DMS153 (cell line): Measurements from ENCODE around the gene ATP11A.
"Not testable (repeated sequence)": the region's sequence is repeated elsewhere in the genome, so short reads cannot be mapped to it uniquely, and the experiment has no call there.

ENCODE experiments used
- DNase-seq: peaks from one replicate; lab custom pipeline; 2025; lab: John Stamatoyannopoulos, UW

Gene ATP11A

DNA sequence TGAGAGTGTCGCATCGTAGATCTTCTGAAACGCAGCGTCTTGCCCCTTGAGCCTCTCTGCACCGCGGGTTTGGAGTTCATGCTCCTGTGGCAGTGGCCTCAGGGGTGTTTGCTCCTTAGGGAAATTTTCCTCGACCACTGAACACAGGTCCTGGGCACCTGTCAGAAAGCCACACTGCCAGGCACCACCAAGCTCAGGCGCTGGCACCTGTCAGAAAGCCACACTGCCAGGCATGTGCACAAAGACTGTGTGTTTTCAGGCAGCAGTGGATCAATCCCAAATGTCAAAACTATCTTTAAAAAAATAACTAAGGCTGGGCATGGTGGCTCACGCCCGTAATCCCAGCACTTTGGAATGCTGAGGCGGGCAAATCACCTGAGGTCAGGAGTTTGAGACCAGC lies 87.1 kb downstream of the ATP11A start:
- no peak for DNase-seq

DNA sequence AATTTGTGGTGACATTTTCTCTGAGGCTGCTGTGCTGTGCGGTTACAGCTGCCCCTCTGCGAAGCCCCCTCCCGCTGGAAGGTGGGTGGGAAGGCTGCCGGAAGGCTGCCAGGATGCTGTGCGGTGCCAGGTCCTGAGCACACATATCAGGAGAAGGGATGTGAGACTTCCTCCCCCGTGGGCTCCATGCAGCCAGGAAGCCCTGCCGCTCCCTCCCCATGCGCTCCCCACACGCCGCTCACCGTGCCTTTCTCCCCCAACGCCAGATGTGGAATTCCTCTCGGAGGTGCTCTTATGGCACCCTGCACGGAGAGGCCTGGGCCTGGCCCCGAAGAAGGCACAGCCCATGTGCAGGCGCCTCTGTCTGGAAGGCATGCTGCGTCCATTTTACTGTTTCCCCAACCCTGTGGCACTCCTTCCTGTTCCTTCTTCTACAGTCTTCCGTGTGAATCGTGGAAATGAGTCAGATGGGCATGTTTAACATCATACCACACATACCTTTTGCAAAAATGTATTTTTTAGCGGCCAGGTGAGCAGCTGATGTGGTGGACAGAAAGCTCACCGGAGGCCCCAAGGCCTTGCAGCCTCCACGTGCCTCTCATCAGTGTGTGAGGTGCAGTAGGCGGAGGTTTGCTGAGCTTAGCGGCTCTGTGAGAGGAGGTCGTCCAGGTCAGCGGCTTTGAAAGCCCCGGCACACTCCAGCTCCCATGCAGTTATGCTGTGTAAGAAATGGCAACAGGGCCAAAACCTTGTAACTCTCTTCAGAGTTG lies 88.0 kb downstream of the ATP11A start:
- DNase-seq = no peak

DNA sequence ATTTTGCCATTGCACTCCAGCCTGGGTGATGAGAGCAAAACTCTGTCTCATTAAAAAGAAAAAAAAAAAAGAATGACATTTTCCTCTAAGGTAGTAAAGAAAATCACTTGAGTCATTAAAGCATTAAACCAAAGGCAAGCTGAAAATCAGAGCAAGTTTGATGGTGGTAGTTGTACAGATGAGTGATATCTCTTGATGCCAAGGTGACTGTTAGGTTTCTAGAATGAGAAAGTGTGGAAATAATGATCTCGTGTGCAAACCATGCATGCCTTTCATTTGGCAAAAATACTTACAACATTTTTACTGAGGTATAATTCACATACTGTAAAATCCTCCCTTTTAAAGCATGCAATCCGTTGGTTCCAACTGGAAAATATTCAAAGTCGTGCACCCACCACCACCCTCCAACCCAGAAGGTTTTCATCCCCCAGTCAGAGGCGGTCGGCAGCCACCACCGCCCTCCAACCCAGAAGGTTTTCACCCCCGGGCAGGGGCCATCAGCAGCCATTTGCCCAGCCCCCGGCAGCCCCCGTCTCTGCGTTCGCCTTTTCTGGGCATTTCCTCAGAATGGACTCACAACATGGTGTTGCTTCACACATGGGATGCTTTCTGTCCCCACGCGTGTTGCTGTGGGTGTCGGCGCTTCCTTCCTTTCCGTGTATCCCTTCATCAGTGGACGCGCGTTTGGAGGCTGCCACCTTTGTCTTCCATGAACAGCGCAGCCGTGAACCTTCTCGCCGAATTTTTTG lies 90.2 kb downstream of the ATP11A start:
- DNase-seq = no peak

DNA sequence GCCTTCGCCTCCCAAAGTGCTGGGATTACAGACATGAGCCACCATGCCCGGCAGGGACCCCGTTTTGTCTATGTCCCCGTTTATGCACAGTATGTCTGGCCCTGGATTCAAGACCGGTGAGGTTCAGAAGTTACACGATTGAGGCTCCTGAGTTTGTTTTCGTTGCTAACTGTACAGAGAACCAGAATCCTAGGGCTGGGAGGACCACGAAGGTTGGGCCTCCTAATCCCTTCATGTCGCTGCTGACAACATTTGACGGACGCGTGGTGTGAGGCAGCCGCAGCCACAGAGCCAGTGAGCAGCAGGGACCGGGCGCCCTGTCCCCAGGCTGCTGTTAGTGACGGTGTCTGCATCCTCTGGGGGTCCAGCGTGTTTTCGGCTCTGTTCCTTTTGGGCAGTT lies 91.4 kb downstream of the ATP11A start:
- no peak for DNase-seq

DNA sequence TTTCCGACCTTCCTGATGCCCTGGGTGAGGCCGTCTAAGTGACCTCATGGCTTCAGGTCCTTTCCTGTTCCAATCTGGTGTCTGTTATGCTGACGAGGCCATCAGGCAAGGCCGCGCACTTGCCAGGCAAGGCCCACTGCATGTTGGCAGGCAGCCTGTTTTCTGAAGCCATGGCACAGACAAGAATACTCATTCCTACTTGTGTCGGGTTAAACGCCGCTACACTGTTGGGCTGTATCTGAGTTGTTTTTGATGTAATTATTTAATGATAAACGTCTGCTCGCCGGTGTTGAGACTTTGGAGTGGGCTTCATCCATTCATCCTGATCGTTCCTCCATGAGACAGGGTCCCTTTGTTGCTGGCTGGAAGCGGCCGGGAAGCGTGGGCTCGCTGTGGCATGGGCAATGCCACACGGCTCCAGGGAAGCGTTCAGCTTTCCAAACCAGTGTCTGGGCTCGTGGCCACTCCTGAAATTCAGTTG lies 92.1 kb downstream of the ATP11A start:
- peak; percentile 49 for DNase-seq

DNA sequence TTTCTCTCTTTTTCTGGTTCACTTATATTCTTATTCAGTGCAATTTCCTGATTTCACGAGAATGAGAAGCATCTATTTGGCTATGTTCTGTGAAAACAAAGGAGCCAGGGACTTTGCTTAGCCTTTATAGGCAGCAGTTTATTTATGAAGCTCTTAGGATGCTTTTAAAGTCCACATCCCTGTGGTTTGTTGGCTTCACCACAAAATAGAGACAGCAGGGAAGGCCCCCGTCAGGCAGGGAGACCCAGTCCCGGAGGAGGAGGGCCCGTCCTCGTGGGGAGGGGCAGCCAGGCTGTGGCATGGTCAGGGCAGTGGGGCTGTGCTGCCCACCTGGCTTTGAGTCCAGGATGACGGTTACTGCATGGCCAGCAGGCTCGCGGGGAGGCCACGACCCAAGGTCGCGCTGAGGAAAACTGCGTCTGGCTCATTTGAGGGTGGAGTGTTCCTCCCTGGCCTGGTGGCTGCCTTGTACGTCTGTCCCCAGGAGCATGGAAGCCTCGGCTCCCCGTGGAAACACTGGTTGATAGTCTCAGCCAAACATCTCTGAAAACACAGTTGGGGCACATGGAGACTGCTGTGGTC lies 92.7 kb downstream of the ATP11A start:
- DNase-seq = no peak

DNA sequence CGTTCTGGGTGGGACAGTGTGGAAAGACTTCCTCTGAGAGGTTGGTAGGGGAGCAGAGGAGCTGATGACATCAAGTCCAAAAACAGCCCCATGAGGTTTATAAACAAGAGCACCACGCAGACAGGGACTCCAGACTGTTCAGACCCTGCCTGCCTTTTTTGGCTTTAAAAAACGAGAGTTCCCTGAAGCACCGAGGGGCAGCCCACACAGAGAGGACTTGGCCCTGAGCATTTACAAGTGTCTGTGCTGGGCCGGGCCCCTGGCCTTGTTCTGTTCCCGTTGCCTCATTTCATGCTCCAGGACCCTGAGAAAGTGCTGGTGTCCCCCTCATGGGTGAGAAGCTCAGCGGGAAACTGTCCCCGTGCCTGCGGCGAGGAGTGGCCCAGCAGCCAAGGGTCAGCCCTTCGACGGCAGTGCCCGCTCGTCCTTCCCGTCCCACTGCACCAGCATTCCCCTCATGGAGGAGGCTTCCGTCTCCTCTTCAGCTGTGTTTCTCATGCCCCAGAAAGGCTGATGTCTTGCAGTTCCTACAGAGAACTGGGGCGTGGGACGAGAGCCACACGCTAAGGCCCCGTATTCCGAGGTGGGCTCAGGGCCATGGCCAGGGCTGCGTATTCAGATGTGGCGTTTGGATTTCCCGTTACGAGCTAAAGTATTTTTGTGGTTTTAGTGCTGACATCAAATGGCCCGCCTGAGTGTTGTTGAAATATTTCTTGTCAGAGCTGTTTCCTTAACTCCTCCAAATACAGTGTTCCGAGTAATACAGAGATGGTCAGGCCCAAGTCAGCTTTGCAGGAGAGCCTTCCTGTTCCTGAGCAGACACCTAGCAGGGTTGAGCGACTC lies 93.5 kb downstream of the ATP11A start:
- no peak for DNase-seq

DNA sequence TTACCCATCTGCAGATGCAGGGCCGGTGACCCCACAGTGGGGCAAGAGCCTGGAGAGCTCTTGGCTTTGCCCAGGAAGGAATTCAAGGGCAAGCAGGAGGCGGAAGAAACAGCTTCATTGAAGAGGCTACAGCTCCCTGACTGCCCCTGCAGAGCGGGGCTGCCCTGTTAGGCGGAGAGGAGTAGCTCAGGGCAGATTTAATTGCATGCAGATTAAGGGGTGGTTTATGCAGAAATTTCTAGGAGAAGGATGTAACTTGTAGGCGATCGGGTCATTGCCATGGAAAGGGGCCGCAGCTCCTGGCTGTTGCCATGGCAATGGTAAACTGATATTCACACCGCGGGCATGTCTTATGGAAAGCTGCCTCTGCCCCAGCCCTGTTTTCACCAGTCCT lies 94.1 kb downstream of the ATP11A start:
- no peak for DNase-seq

DNA sequence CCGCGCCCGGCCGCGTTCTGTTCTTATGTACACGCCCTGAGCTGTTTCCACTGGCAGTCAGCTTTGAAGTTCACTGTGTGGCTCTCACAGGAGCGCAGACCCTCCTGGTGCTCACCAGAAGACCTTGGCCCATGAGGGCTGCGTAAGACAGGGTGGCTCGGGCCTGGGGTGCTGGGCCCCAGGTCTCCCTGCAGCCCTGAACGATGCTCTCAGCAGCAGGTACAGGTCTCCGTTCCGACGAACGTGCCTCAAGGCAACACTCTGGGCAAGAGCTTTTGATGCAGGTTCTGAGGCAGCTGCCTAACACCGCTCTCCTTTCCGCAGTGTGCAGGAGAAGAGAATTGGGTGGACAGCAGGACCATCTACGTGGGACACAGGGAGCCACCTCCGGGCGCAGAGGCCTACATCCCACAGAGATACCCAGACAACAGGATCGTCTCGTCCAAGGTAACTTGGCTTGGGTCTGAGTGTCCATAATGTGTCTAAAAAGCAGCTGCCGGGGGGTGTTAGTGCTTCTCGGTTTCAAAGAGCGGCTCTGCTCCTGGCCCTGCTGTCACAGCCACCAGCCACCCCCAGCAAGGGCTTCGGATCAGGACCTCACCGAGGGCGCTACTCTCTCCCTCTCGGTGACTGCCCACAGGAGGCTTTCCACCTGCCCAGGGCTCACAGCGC lies 95.1 kb downstream of the ATP11A start:
- DNase-seq = no peak

DNA sequence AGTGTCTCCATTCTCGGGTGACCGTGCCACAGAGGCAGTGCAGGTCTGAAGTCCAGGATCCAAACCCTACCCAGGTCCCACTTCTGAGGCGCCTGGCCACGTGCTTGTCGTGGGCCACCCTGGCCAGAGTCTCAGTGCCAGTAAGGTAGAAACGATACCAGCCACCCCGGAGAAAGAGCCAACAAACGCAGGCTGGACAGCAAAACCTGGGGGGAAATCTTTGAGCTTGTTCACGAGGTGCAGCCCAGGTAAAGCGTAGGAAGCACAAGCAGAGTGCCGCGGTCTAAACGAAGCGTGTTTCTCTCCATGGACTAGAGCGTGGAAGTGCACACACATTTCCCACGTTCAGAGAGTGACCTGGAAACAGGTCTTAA lies 95.6 kb downstream of the ATP11A start:
- no peak for DNase-seq

DNA sequence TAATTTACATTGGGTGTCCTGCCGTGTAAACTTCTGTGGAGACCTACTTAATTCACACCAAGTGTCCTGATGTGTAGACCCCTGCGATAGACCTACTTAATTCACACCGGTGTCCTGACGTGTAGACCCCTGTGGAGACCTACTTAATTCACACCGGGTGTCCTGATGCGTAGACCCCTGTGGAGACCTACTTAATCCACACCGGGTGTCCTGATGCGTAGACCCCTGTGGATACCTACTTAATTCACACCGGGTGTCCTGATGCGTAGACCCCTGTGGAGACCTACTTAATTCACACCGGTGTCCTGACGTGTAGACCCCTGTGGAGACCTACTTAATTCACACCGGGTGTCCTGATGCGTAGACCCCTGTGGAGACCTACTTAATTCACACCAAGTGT lies 97.0 kb downstream of the ATP11A start:
- DNase-seq = not testable (repeated sequence)

DNA sequence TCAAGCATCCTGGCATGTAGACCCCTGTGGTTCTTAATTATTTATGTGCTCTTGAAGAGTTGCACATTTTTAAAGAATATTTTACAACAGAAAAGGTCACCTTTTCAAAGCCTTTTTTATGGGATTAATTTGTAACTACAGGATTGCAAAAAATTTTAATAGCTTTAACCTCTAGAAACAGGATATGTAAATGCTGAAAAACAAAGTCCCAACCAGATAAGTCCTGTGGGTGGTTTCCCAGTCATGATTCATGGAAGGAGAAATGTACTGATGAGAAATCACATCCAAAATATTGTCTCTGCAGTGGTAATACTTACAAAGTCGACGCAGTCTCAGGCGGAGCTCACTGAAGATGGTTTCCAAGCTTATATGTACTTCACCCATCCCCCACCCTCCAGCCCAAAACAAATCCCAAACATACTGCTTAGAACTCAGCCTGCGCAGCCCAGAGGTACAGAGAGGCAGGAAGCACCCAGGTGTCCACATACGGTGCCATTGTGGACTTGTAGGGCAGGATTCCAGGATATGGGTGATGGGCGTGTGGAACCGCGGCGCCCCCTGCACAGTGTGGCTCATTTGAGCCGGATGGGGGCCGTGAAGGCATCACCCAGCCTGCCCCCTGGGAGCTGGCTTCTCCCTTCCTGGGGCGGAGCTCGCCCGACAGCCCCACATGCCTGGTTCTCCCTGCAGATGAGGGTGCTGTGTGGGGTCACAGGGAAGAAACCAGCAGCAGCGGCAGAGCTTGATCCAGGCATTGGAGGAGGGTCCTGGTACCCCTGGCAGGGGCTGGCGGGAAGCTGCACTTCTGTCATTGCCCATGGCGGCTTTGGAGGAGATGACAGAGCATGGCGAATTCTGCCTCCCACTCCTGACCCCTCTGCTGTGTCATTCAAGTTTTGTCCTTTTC lies 101.2 kb downstream of the ATP11A start:
- no peak for DNase-seq

DNA sequence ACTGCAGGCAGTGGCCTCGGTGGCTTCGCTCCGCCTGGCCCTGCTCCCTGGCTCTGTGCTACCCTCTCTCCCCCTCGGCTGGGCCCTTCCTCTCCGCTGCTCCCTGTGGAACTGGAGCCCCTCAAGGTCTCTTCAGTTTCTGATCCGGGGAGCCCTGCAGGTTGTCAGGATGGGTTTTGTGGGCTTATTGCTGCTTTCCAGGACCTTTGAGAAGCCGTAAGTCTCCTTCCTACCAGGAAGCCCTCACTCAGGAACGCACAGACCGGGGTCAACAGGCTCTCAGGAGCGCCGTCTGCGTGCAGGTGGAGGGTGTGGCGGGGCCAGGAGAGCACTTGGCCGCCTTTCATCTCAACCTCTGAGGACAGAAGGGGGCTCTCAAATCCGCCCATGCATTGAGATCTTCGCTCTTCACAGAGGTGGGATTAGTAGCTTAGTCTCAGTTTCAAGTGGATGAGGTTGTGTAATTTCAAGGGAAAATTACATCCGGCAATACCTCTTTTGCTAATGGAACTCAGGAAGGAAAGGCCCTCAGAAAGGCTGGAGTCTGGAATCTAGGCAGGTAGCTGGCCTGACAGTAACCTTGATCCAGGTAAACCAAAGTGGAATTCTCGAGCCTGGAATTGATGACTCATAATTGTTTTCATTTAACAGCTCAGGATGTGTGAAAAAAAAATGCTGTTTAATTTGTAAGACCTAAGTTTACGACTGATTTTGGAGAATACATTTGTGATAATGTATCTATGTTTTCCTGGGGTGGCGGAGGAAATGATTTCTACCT lies 102.0 kb downstream of the ATP11A start:
- DNase-seq = peak; percentile 44

DNA sequence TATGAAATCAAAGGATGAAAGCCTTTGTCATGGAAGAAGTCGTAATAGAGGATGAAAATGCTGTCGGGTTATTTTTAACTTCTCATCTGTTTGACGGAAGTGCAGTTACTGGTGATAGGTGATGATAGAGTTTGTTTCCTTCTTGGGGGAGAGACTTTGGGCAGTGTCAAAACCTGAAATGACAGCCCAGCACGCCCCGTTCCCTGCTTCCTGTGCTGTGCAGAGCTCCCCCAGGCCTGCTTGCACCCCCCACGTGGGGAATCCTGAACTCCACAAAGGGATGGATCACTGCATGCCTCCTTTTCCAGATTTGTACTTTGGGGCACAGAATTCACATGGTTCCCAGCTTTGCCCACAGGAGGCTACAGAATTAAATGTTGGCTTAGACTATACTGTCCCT lies 102.7 kb downstream of the ATP11A start:
- no peak for DNase-seq

DNA sequence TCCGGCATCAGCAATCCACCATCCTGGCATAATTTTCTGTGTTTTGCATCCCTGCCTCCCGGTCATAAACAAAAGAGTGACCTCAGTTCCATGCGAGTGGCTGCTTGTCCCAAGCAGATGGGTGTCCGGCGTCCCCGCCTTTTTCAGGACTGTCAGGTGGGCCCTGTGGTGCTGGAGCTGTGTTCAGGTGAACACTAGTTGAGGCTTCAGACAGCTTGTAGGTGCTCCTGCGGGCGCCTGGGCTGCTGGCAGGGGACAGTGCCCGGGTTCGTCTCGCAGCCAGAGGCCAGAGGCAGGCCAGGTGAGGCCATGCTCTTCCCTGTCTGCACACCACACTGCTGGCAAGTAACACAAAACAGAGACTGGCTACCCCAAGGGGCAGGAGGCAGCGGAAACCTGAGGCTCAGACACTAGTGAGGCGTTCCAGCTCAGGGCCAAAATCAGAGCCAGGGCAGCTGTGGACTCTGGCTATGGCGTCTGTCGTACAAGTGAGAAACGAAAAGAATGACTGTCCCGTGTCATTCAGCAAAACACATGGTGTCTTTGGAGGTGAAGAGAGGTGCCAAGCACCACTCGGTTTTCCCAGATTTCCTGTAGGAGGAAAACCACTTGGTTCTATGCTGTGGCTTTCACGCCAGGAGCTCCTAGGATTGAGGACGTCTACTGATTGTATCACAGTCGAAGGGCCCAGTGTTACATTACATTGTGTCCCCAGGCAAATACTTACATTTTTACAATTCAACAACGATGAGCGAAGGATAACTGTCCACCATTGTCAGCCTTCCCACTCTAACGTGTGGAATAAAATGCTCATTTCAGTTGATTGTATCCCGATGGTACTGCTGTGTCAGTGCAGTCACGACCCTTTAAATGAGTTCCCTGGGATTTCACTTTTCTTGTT lies 104.0 kb downstream of the ATP11A start:
- DNase-seq = no peak

DNA sequence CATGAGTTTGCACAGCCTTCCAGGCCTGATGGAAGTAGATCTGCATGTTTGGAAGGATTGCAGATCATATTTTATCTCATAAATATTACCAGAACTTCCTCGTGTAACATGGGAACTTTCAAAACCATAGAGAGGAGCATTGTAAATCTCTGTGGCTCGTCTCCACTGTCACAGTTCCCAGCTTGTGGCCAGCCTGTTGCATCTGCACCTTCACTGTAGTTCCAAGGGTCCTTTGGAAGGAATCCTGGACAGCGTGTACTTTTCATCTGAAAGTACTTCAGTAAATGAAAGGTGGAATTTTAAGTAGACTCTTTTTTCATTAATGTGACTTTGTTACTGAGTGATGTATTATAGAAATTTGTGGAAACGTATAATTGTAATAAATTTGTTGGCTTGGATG lies 105.4 kb downstream of the ATP11A start:
- DNase-seq = no peak

DNA sequence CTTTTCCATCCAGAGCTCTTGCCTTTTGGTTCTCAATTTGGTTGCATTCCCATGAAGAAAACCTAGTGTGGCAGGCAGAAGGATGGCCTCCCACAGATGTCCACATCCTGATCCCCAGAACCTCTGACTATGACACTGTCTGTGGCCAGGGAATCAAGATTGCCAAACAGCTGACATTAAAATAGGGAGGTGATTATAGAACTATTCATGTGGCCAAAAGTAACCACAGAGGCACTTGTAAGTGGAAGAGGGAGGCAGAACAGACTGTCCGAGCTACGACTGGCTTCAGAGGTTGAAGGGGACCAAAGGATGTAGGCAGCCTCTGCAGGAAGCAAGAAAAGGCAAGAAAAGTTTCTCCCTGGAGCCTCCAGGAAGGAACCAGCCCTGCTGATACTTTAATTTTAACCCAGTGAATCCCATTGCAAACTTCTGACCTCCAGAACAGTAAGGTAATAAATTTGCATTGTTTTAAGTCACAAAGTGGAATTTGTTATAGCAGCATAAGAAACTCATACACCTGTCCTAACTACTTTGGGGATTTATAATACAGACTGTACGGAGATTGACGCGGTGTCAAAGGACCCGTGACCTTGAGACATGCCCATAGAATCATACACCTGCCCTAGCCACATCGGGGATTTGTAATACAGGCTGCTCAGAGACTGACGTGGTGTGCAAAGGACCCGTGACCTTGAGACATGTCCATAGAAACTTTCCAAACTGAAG lies 106.5 kb downstream of the ATP11A start:
- no peak for DNase-seq

DNA sequence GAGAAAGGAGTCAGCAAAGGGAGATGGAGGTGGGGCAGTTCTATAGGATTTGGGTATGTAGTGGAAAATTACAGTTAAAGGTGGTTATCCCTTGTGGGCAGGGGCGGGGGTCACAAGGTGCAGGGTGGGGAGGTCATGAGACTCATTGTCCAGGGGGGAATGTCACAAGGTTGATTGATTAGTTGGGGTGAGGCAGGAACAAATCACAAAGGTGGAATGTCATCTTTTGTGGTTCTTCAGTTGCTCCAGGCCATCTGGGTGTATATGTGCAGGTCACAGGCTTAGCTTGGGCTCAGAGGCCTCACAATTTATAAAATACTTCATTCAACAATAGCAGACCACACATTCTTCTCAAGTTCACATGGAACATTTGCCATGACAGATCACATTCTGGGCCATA lies 109.6 kb downstream of the ATP11A start:
- no peak for DNase-seq
